NCI-H1092 (cell line): ENCODE data around the gene PKN1.
A peak's percentile ranks its signal among the peaks of the same experiment; 100 is the strongest.

Experiments
- DNase-seq: peaks from one replicate; lab custom pipeline; 2025; lab: John Stamatoyannopoulos, UW

The PKN1 gene

DNA sequence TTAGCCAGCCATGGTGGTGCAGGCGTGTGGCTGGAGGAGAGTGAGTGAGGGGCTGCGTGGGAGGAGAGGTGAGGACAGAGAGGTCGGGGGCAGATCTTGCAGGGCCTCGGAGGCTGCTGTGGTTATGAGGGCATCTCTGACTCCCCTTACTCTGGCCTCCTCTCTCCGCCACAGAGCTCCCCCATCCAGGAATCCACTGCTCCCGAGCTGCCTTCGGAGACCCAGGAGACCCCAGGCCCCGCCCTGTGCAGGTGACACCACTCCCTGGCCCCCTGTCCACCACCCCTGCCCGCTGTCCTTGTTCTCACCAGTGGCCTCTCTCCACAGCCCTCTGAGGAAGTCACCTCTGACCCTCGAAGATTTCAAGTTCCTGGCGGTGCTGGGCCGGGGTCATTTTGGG is 34.3 kb downstream of the PKN1 start:
- DNase-seq, result no peak

DNA sequence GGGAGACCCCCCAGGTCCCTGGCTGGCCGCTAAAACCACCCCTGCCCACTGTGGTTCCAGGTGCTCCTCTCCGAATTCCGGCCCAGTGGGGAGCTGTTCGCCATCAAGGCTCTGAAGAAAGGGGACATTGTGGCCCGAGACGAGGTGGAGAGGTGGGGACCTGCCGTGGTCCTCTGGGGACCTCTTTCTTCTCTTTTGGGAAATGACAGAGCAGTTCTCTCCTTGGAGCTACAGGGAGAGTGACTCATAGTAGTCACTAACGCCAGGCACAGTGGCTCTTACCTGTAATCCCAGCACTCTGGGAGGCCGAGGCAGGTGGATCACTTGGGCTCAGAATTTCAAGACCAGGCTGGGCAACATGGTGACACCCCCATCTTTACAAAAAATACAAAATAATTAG is 34.7 kb downstream of the PKN1 start:
- no peak for DNase-seq

- DNase-seq, result no peak
Observed at GRCh38 chr19:14470031-14470876, 37.1 kb downstream of the PKN1 start.

GRCh38 chr19:14471436-14472187 is 38.5 kb downstream of the PKN1 start:
- DNase-seq, result no peak

DNA sequence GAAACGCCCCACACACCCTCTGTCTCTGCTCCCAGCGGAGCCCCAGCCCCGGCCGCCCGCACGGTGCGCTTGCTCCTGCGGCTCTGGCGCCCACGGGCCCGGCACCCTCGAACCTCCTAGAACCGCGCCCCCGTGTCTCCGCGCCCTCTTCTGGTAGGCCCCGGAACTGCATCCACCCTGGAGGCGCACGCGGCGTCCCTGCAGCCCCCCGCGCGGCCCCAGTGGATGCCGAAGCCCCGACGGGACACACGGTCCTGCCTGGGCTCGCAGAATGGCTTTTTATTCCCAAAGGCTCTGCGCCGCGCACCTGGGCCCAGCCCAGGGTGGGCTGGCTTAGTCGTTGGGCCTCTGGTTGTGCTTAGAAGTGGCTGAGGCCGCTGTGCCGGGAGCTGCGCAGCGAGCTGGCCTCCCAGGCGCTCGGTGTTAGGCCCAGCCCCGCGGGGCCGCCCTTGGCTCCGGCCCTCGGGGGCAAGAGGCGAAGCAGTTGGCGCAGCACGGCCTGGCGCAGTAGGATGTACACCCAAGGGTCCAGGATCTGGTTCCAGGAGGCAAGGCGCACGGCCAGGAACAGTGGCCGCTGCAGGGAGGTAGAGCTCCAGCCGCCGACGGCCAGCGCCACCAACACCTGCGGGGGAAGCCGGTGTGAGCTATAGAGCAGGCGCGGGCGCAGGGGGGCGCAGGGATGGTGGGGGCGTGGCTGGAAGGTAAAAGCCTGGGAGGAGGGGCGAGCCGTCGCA is 39.3 kb downstream of the PKN1 start:
- peak; percentile 38 for DNase-seq

GRCh38 chr19:14473073-14473977 is 40.2 kb downstream of the PKN1 start:
- no peak for DNase-seq

GRCh38 chr19:14473978-14474578 is 41.0 kb downstream of the PKN1 start:
- no peak for DNase-seq

DNA sequence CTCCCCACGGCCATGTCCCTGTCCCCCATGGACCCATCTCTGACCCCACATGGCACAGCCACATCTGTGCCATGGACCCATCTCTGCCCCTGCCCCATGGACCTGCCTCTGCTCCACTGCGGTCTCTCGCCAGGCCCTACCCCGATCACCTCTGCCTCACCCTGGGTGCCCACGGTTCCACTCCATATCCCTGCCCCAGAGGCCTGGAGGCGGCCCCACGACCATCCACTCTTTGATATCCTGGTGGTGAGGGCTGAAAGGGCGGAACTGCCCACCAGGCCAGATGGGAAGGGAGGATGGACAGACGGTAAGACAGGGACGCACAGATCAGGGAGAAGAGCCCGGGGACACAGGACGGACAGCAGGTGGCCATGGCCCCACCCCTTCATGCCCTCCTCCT is 41.7 kb downstream of the PKN1 start:
- no peak for DNase-seq

- DNase-seq, result no peak
Observed at GRCh38 chr19:14475251-14476073, 42.4 kb downstream of the PKN1 start, which contains the start of gene PTGER1. Gene PTGER1, minus strand, starts transcription at chr19:14475354. Its CDS starts 1,034 bp downstream, at chr19:14474320.

DNA sequence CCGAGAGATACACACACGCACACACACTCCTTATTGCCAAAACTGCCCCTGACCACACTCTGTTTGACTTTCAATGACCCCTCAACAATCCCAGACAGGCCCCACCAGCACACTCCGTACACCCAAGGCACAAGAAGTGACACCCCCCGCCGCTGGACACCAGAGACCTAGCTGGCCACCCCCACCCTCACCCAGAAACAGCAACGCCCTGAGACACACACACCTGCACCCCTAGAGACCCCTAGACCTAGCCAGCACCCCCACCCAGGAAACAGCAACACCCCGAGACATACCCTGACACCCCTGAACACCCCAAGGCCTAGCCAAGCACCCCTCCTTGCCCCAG is 43.2 kb downstream of the PKN1 start:
- DNase-seq, result no peak

- no peak for DNase-seq
Observed at GRCh38 chr19:14476673-14477401, 43.7 kb downstream of the PKN1 start.

DNA sequence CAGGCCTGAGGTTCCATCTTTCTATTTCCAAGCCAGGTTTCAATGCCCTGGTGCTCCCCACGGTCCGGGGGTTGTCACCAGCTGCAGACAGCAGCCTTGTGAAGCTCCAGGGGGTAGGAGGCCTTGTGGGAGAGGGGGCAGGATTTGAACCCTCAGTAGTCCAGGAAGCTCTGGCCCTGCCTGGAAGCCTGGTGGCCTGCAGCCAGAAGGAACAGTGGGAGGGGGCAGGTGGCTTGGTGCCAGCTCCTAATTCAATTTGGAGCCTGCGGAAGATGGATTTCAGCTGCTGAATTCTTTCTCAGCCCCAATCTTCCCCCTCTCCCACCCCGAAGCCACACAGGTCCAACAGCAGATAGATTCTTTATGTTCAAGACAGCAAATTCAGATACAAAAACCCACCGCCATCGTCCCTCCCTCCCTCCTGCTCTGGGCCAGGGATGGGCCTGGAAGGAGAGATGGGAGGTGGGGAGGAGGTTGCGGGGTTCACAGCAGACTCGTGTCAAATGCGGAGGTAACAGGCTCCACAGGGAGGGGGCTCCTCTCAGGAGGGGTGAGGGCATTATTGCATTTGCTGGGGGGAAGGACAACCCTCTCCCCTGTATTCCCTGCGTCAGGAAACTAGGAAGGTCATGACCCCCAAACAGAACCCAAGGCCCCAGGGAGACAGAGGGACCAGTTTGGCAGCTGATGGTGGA is 44.5 kb downstream of the PKN1 start:
- DNase-seq, result no peak

- no peak for DNase-seq
Observed at GRCh38 chr19:14478113-14478545, 45.0 kb downstream of the PKN1 start.

DNA sequence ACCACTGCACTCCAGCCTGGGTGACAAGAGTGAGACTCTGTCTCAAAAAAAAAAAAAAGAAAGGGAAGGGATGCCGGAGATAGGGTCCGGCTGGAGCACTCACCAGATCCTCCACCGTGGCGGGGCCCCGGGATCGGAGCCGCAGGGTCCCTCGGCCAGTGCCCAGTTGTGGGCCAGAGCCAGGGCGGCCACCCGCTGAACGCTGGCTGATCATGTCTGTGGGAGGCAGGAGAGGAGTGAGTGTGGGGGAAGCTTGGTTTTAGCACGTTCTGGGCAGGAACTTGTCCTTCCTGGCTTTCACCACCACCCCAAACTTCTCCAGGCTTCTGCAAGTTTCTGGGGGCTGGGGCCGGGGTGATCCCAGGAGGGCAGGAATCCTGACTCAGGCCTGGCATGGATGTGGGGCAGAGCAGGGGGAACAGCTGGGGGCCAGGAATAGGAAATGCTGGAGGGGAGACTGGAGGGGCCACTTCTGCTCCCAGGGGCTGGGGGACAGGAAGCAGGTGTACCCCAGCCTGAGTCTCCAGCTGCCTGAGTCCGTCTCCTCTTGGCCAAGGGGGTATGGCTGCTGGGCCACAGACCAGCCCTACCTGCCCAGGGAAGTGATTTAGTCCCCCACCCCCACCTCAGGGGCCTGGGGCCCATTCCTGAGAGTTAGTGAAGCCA is 46.3 kb downstream of the PKN1 start:
- no peak for DNase-seq

- DNase-seq, result no peak
Observed at GRCh38 chr19:14479975-14480699, 47.0 kb downstream of the PKN1 start.

- DNase-seq, result no peak
Observed at GRCh38 chr19:14480700-14481079, 47.6 kb downstream of the PKN1 start.

GRCh38 chr19:14482172-14482941 is 49.3 kb downstream of the PKN1 start:
- DNase-seq, result no peak
